ENCODE measurements around the gene SNX6.
"Not testable (repeated sequence)": the region's sequence is repeated elsewhere in the genome, so short reads cannot be mapped to it uniquely, and the experiment has no call there.

SNX6 gene

DNA sequence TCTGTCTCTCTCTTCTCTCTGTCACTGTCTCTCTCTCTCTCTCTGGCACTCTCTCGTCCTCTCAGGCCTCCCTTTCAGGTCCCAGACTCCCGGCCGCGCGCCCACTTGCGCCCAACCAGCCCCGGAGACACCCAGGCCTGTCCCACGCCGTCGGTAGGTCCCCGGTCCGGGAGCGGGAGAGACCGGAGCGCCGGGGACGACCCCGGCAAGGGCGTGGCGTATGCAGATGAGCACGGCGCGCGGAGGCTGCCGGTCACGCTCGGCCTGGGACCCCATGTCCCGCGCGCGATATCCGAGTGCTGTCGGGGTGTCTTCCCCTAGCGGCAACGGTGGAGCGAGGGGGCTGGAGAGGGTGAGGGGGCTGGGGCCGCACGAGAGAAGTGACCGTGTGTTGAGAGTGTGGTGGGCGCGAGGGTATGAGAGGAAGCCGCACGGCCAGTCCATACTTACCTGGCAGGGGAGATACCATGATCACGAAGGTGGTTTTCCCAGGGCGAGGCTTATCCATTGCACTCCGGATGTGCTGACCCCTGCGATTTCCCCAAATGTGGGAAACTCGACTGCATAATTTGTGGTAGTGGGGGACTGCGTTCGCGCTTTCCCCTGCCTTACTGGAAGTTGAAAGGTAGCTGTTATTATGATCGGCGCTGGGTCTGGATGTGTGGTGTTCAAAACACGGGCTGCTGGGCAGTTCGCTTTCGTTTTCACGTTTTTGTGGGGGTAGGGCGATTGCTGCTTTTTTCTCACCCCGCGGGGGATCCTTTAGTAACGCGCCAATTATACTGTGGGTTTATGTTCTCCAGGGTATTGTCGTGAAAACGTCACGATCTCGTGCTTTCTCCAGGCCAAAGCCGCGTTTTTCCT lies 83.4 kb downstream of the SNX6 start:
- not testable (repeated sequence) for H3K79me2 ChIP-seq (ENCODE audit: control insufficient read depth, insufficient read depth, low read length, unreplicated experiment); H3K36me3 ChIP-seq (ENCODE audit: insufficient read depth, low read length); H3K4me3 ChIP-seq (ENCODE audit: low read depth, low read length); H3K4me1 ChIP-seq (ENCODE audit: control insufficient read depth, insufficient read depth, low read length, unreplicated experiment); H2AFZ ChIP-seq (ENCODE audit: low read length, unreplicated experiment); H3K27me3 ChIP-seq (ENCODE audit: insufficient read depth, low read length); H3K27ac ChIP-seq (ENCODE audit: low read depth, low read length)

DNA sequence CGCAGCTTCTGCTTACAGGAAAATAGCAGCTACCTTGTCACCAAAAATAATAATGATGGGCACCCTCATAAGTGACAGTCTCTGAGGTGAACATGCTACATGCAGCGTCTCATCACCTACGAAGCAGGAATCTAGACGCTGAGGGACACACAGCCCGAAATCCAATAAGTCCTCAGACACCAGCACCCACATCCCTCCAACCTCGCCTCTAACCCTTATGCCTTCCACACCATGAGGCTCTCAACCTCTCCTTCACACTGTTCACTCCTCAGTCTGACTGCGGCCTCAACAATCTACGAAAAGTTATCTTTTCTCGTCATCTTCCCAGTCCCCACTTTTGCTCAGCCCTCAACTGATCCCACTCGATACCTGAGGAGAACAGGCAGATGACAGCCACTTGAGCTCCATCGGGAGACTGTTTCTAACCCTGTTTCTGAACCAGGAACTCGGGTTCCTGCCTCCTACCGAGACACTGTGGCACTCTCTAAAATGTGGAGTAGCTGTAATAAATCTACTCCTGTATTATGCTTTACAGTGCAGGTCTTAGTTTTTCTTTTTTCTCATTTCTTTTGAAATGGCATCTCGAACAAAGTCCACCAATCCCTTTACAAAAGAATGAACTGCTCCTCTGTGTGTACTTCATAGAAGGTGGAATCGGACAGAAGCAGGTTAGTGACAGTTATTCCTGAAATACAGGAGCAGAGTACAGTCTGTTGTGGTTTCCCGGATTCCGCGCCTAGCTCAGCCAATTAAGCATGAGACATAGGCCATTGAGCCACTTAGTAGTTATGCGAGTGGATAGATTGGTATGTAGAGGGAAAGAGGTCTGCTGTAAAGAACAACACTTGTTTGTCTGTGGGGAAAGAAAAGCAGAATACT lies 89.5 kb downstream of the SNX6 start:
- H3K4me3 ChIP-seq (ENCODE audit: low read depth, low read length): peak overlapping the region; percentile 89
- peaks cover 12% of the 10 kb centered on the region for H3K4me1 ChIP-seq (ENCODE audit: control insufficient read depth, insufficient read depth, low read length, unreplicated experiment)
- H3K79me2 ChIP-seq (ENCODE audit: control insufficient read depth, insufficient read depth, low read length, unreplicated experiment): peaks cover 22% of the 10 kb centered on the region
- not testable (repeated sequence) for H3K27me3 ChIP-seq (ENCODE audit: insufficient read depth, low read length); H3K36me3 ChIP-seq (ENCODE audit: insufficient read depth, low read length)
- peak overlapping the region; percentile 35; the same call in 1 of the 2 replicates for H3K27ac ChIP-seq (ENCODE audit: low read depth, low read length)
- H2AFZ ChIP-seq (ENCODE audit: low read length, unreplicated experiment): peak overlapping the region; percentile 59

DNA sequence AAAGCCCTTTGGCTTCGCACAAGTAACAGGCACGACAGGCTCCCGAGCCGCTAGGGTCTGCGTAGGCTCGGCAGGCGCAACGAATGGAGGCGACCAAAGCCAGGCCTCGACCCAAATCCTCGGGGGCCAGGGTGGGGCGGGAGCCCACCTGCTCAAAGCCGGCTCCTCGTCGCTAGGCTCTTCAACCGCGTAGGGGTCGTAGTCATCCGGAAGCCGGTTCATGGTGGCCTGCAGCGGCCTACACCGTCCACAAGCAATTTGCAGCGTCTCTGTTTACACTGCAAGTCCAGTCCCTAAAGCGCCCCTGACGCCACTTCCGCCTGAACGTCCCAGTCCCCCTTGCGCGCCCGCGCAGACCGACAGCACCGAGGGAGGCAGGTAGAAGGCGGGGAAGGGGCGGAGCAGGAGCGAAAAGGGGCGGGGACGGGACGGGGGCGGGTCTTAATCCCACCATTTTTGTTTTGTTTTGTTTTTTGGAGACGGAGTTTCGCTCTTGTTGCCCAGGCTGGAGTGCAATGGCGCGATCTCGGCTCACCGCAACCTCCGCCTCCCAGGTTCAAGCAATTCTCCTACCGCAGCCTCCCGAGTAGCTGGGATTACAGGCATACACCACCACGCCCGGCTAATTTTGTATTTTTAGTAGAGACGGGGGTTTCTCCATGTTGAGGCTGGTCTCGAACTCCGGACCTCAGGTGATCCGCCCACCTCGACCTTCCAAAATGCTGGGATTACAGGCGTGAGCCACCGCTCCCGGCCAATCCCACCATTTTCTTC lies 90.4 kb downstream of the SNX6 start, which contains the start of gene EAPP:
TSS of gene EAPP (minus strand) at position 295 of the 774 bp plus-strand sequence. CDS start at position 222, 73 bp downstream.
- Histone ChIP-seq H3K4me1 (ENCODE audit: control insufficient read depth, insufficient read depth, low read length, unreplicated experiment) (peaks cover 12% of the 10 kb centered on the region), H2AFZ (ENCODE audit: low read length, unreplicated experiment) (peak within 1 kb of the TSS; percentile 79), H3K79me2 (ENCODE audit: control insufficient read depth, insufficient read depth, low read length, unreplicated experiment) (peaks cover 22% of the 10 kb centered on the region), H3K27me3 (ENCODE audit: insufficient read depth, low read length) (no peaks in the 10 kb centered on the region), H3K4me3 (ENCODE audit: low read depth, low read length) (peak within 1 kb of the TSS; percentile 89), H3K27ac (ENCODE audit: low read depth, low read length) (peak within 1 kb of the TSS; percentile 70), H3K36me3 (ENCODE audit: insufficient read depth, low read length) (peaks cover 4% of the 10 kb centered on the region; the same call in 1 of the 2 replicates)

DNA sequence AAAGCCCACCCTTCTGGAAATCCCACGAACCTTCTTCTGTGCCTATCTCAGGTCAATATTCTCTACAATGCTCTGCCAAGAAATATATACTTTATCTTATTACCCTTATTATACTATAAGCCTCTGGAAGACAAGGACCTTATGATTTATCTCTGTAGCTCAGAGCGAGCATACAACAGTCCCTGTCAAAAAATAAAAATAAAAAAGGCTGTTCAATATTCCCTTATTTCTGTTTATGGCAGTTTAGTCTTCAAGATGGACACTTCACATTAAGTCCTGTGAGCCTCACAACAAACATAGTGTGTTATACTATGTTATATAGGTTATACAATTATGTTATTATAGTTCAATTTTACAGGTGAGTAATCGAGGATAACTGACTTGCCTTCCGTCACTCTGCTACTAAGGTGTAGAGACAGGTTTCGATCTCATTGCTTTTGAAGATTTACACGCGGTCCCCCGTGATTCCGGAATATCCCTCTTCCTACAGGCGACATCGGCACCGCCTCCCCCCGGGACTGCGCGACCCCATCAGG lies 91.0 kb downstream of the SNX6 start:
- peak overlapping the region; percentile 79 for H2AFZ ChIP-seq (ENCODE audit: low read length, unreplicated experiment)
- peaks cover 12% of the 10 kb centered on the region for H3K4me1 ChIP-seq (ENCODE audit: control insufficient read depth, insufficient read depth, low read length, unreplicated experiment)
- H3K79me2 ChIP-seq (ENCODE audit: control insufficient read depth, insufficient read depth, low read length, unreplicated experiment): peaks cover 22% of the 10 kb centered on the region
- peak overlapping the region; percentile 70 for H3K27ac ChIP-seq (ENCODE audit: low read depth, low read length)
- H3K27me3 ChIP-seq (ENCODE audit: insufficient read depth, low read length): no peaks in the 10 kb centered on the region
- peaks cover 4% of the 10 kb centered on the region; the same call in 1 of the 2 replicates for H3K36me3 ChIP-seq (ENCODE audit: insufficient read depth, low read length)
- H3K4me3 ChIP-seq (ENCODE audit: low read depth, low read length): peak overlapping the region; percentile 89

DNA sequence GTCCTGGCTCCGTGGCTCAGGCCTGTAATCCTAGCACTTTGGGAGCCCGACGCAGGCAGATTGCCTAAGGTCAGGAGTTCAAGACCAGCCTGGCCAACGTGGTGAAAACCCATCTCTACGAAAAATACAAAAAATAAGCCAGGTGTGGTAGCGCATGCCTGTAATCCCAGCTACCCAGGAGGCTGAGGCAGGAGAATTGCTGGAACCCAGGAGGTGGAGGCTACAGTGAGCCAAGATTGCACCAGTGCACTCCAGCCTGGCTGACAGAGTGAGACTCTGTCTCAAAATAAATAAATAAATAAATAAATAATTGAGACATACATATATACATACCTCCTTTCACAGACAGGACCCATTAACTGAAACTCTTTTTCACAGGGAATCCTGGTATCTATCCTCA lies 91.9 kb downstream of the SNX6 start:
- Histone ChIP-seq H3K79me2 (ENCODE audit: control insufficient read depth, insufficient read depth, low read length, unreplicated experiment) (peaks cover 22% of the 10 kb centered on the region), H3K4me1 (ENCODE audit: control insufficient read depth, insufficient read depth, low read length, unreplicated experiment) (peaks cover 12% of the 10 kb centered on the region), H3K4me3 (ENCODE audit: low read depth, low read length) (peak overlapping the region; percentile 89)
- H3K27ac ChIP-seq (ENCODE audit: low read depth, low read length); H3K36me3 ChIP-seq (ENCODE audit: insufficient read depth, low read length); H2AFZ ChIP-seq (ENCODE audit: low read length, unreplicated experiment); H3K27me3 ChIP-seq (ENCODE audit: insufficient read depth, low read length): not testable (repeated sequence)

DNA sequence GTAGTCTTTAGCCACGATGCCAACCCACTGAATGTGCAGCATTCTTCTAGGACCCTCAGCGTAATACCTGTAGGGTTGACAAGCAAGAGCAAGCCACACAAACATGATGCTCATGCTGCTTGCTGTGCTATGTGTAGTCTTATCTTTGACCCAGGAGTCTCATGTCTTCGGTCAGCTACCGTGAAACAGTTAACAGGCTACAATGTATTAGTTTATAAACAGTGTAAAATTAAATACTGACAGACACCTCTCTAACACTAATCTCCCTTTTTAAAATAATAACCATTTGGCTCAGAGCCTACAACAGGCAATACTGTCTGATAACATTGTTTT lies 92.3 kb downstream of the SNX6 start:
- Histone ChIP-seq H3K36me3 (ENCODE audit: insufficient read depth, low read length) (peaks cover 4% of the 10 kb centered on the region), H3K4me3 (ENCODE audit: low read depth, low read length) (peak overlapping the region; percentile 89; the same call in 1 of the 2 replicates)

DNA sequence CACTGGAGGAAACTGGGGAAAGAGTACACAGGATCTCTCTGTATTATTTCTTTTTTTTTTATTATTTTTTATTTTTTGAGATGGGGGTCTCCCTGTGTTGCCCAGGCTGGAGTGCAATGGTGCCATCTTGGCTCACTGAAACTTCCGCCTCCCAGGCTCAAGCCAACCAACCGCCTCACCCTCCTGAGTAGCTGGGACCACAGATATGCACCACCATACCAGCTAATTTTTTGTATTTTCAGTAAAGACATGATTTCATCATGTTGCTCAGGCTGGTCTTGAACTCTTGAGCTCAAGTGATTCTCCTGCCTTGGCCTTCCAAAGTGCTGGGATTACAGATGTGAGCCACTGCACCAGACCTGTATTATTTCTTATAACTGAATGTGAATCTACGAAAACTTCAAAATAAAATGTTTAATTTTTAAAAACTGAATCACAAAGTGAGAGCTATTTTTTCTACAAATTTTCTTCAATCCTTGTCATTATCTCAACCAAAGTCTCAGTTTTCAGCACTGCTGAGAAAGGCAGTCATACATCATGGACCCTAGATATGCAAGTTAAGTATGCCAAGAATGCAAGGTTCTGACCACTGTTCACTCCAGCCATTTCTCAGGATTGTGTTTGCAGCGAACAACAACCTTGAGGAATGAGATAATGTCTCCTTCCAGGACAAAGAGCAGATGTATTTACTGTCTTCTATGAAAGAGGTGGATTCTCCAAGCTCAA lies 92.8 kb downstream of the SNX6 start:
- Histone ChIP-seq H3K36me3 (ENCODE audit: insufficient read depth, low read length) (peaks cover 4% of the 10 kb centered on the region), H3K79me2 (ENCODE audit: control insufficient read depth, insufficient read depth, low read length, unreplicated experiment) (peaks cover 22% of the 10 kb centered on the region), H2AFZ (ENCODE audit: low read length, unreplicated experiment) (no peak overlapping the region), H3K4me1 (ENCODE audit: control insufficient read depth, insufficient read depth, low read length, unreplicated experiment) (peaks cover 12% of the 10 kb centered on the region), H3K4me3 (ENCODE audit: low read depth, low read length) (peak overlapping the region; percentile 89; the same call in 1 of the 2 replicates), H3K27ac (ENCODE audit: low read depth, low read length) (no peak overlapping the region), H3K27me3 (ENCODE audit: insufficient read depth, low read length) (no peaks in the 10 kb centered on the region)

More for the DNA sequence above, 92.3 kb downstream of the SNX6 start:
- no peaks in the 10 kb centered on the region for H3K27me3 ChIP-seq (ENCODE audit: insufficient read depth, low read length)
- no peak overlapping the region for H2AFZ ChIP-seq (ENCODE audit: low read length, unreplicated experiment)
- H3K4me1 ChIP-seq (ENCODE audit: control insufficient read depth, insufficient read depth, low read length, unreplicated experiment): peaks cover 12% of the 10 kb centered on the region
- peaks cover 22% of the 10 kb centered on the region for H3K79me2 ChIP-seq (ENCODE audit: control insufficient read depth, insufficient read depth, low read length, unreplicated experiment)
- H3K27ac ChIP-seq (ENCODE audit: low read depth, low read length): no peak overlapping the region

DNA sequence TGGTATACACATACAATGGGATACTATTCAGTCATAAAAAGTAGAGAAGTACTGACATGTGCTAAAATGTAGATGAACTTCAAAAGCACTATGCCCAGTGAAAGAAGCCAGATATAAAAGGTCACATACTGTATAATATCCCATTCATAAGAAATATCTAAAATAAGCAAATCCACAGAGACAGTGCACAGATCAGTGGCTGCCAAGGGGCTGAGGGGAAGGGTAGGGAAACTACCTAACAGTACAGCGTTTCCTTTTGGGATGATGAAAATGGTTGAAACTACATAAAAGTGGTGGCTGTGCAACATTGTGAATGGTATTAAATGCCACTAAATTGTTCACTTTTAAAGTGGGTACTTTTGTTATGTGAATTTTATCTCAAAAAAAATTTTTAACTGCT lies 102.4 kb downstream of the SNX6 start:
- Histone ChIP-seq H3K4me3 (ENCODE audit: low read depth, low read length) (no peak overlapping the region), H2AFZ (ENCODE audit: low read length, unreplicated experiment) (no peak overlapping the region), H3K27me3 (ENCODE audit: insufficient read depth, low read length) (no peaks in the 10 kb centered on the region), H3K36me3 (ENCODE audit: insufficient read depth, low read length) (peaks cover 14% of the 10 kb centered on the region), H3K79me2 (ENCODE audit: control insufficient read depth, insufficient read depth, low read length, unreplicated experiment) (no peaks in the 10 kb centered on the region), H3K4me1 (ENCODE audit: control insufficient read depth, insufficient read depth, low read length, unreplicated experiment) (no peaks in the 10 kb centered on the region), H3K27ac (ENCODE audit: low read depth, low read length) (no peak overlapping the region)

DNA sequence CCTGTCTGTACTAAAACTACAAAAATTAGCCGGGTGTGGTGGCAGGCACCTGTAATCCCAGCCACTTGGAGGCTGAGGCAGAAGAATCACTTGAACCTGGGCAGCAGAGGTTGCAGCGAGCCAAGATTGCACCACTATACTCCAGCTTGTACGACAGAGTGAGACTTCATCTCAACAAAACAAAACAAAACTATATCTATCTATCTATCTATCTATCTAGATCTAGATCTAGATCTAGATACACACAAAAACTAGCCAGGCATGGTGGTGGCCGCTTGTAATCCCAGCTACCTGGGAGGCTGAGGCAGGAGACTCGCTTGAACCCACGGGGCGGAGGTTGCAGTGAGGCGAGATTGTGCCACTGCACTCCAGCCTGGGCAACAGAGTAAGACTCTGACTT lies 105.7 kb downstream of the SNX6 start:
- H2AFZ ChIP-seq (ENCODE audit: low read length, unreplicated experiment); H3K4me3 ChIP-seq (ENCODE audit: low read depth, low read length); H3K27me3 ChIP-seq (ENCODE audit: insufficient read depth, low read length); H3K27ac ChIP-seq (ENCODE audit: low read depth, low read length); H3K79me2 ChIP-seq (ENCODE audit: control insufficient read depth, insufficient read depth, low read length, unreplicated experiment); H3K4me1 ChIP-seq (ENCODE audit: control insufficient read depth, insufficient read depth, low read length, unreplicated experiment): not testable (repeated sequence)
- H3K36me3 ChIP-seq (ENCODE audit: insufficient read depth, low read length): peaks cover 22% of the 10 kb centered on the region
